Stimulated activated CD8-positive, alpha-beta memory T cell treated with anti-CD3 and anti-CD28 coated beads, Interleukin-4, amount 100 ng/mL, for 4 hours (primary cell): ENCODE results near the gene MNX1.

Source experiments
- DNase-seq, 2 donors: peaks; one replicate each; pipeline ENCODE4 v3.0.0-alpha.2; 2020; ENCODE audit warnings: low read depth in 2 of 2, low spot score in 1 of 2

Gene MNX1

DNA sequence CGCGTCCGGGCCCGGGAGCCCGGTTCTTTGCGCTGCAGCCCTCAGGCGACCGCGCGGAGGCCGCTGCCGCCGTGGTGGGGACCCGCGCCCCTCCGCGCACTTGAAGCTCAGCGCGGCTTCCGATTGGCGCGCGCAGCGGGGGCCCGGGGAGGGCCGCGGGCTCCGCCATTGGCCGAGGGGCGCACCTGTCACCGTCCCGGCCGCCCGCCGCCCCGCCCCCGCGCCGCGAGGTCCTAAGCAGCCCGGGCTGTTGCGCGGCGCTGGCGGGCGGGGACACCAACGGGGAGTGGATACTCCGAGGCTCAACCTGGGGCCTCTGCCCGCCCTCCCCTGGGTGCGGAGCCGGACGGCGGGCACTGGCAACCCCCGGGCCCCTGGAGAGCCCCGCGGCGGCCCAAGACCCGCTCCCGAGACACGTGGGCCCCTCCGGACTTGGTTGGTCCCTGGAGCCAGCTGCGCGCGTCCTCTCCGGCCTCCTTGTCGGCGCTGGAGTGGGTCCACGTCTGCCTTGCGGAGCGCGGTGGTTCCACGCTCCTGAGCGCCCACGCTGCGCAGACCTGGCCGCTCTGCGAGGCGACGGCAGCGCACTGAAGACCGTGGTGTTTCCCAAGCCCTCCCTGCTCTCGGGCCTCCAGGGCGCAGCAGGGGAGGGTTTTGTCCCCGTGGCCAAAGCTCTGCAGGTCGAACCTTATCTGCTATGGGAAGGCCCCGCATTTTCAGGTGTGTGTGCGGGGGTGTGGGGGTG is at the start of gene MNX1:
MNX1 (minus strand) TSS at position 76 of the 745 bp plus-strand sequence. CDS start 313 bp downstream, outside the sequence.
- no peak for DNase-seq

DNA sequence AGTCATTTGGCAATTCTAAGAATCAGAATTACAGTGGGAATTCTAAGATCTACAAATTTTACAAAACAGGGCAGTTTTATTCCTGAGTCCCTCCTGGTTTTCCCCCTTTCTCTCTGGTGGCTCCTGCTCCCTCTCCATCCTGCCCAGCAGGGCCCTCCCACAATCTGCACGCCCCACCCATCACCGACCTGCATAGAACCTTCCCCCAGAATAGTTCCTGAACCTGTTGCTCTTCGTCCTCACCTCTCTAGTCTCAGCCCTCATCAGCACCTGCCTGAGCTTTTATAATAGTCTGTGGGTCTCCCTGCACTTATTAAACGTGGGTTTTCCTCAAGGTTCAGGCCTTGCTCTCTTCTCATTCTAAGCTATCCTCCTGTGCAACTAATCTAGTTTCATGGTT is 49.1 kb upstream of the MNX1 start:
- DNase-seq = no peak

DNA sequence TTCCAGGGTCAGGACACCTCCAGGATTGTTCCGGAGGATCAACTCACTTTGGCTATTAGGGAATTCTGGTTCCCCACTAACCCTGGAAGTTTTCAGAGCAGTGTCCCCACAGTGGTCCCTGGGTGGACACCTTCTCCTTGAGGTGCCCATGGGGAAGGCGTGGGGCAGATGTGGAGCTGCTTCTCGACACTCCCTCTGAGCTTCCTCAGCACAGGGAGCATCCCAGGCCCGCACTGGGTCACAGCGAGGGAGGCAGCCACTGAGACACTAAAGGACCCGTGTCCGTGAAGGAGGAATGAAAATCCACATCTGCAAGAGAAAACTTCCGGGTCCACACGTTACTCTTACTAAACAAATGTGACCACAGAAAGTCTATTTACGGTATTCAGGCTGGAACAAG is 48.2 kb upstream of the MNX1 start:
- DNase-seq = no peak

DNA sequence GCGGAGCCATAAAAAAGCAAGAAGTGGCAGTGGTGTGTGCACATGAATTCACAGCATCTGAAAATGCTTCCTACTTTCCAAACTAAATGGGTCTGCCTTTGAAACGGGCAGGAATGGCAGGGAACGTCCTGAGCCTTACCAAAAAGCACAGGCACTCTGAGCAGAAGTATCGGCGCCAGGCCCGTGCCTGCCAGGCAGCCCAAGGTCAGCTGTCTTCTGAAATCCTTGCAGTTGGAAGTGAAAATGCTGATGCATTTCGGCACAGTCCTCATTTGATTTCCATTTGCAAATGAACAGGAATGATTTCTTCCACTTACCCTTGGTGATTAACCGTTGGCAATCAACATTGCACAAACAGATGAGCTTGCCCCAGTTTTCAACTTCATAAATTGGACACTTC is 47.6 kb upstream of the MNX1 start:
- DNase-seq = no peak

DNA sequence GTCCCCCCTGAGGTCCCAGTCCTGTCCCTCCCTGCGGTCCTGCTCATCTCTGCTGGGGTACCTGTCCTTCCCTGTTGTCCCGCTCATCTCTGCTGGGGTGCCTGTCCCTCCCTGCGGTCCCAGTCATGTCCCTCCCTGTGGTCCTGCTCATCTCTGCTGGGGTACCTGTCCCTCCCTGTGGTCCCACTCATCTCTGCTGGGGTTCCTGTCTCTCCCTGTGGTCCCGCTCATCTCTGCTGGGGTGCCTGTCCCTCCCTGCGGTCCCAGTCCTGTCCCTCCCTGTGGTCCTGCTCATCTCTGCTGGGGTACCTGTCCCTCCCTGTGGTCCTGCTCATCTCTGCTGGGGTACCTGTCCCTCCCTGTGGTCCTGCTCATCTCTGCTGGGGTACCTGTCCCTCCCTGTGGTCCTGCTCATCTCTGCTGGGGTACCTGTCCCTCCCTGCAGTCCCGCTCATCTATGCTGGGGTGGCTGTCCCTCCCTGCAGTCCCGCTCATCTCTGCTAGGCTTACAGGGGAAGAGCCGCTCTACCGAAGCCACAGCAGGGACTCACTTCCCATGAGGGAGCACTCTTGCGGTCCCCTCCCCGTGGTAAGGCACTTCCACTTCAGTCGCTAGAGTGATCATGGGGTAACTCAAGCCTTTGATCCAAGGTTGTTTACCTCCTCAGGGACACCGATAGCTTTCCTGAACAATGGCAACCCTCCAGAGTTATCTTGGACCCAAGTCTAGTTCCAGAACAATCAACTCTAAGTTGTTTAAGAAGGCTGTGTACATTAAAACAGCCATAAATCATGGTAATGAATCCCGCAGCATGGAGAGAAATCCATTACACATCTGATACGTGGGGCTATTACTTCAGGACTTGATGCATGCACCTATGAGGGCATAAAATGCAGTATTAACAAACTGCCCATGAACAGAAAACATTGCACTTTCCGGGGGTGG is 46.8 kb upstream of the MNX1 start:
- DNase-seq = no peak

DNA sequence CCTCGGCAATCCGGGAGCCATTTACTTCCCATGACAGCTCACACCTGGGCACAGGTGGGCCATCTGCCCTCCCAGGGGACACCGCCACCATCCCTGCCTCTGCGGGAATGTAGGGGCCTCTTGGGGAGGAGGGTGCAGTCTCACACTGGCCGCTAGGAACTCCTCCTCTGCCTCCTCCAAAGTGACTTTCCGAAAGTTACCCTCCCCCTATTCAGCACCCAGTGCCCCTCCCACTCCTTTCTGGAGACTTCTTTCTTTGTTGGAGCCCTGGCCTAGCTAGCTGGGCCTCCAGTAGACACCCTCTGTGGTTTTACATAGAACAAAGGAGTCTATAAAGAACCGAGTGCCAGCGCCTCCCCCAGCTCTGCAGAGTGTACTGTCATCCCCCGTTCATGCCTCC is 45.8 kb upstream of the MNX1 start:
- DNase-seq = no peak

DNA sequence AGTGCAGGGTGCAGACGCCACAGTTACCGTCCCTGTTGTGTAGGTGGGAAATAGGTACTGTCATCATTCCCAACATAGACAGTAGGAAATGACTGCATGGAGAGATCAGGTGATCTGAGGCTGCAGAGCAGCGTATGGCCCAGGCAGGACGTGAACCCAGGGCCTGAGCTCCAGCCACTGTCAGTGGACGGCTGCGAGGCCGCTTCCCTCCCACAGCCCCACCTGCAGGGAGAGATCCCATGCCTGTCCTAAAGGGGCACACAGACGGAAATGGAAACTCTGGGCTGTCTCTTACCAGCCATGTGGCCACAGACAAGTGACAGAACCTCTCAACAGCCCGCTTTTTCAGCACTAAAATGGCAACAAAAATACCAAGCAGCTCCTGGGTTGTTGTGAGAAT is 44.5 kb upstream of the MNX1 start:
- no peak for DNase-seq

DNA sequence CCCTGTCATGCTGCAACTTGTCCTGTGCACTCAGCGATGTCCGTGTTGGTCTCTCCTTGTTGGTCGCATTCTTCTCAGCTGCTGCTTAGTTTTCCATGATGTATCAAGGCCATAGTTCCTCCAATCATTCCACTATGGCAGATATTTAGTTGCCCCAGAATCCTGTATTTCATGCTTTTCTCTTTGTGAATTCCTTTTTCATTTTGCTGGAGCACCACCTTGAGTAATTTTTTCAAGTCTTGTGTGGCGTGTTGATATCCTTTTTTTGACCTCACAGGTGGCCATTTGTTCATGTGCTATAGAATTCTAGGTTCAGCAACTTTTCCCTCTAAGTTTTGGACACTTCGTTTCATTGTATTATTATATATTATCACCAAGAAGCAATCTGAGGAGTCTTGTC is 42.7 kb upstream of the MNX1 start:
- DNase-seq = no peak

DNA sequence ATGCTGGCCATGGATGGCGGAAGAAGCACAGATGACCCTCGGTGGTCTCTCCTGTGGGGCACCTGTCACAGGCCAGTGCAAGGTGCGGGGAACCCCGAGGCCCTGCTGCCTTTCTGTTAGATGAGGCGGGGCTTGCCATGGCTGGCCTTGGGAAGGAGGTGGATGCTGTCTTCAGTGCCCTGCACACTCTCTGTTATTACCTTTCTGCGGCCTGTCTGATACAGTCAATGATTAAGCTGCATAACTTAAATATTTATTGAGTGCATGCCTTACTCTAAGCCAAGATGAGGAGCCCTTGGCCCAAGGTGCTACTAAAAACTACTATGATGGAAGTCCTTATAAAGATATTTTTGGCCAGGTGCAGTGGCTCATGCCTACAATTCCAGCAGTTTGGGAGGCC is 36.7 kb upstream of the MNX1 start:
- no peak for DNase-seq

DNA sequence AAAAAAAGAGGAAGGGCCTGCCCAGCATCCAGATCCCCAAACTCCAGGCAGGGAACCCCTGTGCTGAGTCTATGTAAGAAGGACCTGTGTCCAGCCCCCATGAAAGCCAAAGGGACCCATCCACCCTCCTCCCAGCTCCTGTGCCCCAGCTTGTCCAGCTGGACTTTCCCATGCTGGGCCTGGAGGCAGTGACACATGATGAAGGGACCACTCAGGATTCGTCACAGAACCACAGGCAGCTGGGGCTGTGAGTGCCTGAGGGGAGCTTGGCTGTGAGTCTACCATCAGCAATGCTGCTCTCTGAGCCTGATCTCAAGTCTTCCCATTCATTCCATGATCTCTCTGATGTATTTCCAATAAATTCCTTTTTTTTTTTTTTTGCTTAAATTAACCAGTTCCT is 36.2 kb upstream of the MNX1 start:
- DNase-seq = no peak

DNA sequence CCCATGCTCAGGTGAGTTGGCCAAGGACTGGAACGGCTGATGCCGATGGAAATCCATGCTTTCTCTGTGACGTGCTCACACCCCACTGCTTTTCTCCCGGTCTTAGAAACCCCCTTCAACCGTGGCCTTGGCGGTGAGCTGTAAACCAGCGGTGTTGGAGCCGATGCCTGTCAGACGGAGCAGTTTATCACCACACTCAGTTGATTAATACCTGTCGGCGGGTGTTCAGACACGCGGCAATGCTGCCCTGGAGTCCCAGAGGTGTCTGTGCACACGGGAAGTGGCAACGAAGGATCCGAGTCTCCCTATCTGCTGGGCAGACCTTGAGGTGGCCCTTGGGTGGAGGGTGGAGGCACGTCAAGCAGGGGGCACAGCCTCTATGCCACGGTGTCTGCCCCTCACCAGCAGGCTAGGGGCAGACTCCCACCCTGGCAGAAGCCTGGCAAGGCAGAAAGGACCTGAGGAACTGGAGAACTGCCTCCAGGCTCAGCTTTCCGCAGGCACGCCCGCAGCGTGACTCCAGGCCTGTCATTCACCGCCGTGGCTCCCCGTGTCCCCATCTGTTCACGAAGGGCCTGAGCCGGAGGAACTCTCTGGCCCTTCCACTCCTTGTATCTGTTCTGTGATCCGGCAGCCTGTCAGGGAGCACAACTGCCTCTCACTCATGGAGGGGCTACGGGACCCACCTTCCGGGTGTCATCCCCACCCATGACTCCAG is 34.6 kb upstream of the MNX1 start:
- no peak for DNase-seq

DNA sequence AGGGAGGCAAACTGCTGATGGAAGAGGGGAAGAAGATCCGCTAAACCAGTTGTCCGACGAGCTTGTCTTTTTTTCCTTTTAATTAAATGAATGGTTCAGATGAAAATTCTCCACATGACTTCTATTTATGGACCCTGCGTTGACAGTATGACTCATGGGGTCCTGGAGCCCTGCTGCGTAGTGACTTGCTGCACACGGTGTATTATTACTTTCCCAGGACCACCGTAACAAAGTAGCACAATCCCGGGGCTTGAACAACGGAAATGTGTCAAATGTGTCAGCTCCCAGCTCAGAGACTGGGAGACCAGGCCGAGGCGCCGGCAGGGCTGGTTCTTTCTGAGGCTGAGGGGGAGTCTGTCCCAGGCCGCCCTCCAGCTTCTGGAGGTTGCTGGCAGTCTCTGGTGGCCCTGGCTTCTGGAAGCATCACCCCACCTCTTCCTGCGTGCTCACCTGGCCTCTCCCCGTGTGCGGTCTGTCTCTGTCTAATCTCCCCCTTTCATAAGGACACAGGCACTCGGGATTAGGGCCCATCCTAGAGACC is 33.8 kb upstream of the MNX1 start:
- no peak for DNase-seq

DNA sequence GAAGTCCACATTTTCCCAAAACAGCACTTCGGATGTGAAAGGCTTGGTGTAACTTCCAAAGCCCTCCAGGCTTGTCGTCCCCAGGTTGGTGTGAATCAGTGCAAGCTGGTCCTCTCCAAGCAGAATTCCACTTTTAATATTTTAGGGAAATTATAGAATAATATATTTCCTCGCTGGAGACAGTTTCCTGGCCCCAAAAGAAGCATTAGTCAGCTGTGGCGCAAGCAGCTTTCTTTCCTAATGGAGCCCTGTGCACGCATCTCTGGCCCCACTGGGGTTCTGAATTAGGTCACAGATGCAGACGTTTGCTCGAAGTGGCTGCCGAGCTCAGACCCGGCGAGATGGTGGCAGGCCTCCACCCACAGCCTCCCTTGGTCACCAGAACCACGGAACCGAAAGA is 33.3 kb upstream of the MNX1 start:
- DNase-seq = no peak

DNA sequence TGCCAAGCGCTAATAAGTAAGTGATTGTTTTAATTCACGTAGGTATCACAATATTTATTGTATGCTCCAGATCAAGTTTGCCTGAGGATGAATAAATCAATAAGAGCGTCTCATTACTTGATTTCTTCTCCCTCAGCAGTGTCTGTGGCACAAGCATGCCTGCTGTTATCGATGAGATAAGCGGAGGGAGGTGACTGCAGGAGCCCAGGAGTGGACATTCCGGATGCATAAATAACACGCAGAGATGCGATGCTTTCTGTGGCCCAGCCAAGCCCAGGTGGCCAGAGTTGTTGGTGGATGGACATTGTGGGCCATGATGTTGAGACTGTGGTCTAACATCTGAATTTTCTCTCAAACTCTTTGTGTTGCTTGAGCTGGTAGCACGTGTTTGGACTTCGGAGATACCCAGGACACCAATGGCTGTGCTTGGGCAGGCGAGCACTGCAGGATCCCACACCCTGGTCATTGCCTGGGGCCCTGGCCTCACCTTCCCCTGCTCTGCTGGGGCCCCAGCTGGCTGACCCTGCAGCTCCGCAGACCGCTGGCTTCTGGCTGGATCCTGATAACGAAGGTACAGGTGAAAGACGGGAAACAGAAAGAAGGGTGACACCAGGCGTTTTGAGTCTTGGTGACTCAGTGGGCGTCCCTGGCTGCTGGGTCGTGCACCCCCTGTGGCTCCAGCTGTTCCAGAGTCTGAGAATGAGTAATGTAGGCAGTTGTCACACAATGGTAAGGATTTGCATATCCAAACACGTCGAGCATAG is 31.2 kb upstream of the MNX1 start:
- DNase-seq = no peak

DNA sequence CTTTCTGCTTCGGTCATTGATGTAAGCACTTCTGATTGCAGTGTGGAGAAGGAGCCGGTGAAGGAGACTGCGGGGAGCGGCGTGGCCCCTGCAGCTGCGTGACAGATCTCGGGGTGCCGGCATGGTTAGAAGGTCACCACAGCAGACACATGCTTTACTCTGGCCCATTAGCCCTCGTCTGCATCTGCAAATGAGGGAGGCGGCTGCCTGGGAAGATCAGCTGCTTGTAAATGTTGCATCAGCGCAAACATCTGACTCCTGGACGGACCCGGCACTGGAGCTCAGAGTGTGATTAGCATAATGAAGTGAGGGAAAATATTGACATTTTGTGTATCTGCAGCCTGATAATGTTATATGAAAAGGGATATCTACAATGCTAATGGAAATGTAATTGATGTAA is 30.5 kb upstream of the MNX1 start:
- DNase-seq = no peak

DNA sequence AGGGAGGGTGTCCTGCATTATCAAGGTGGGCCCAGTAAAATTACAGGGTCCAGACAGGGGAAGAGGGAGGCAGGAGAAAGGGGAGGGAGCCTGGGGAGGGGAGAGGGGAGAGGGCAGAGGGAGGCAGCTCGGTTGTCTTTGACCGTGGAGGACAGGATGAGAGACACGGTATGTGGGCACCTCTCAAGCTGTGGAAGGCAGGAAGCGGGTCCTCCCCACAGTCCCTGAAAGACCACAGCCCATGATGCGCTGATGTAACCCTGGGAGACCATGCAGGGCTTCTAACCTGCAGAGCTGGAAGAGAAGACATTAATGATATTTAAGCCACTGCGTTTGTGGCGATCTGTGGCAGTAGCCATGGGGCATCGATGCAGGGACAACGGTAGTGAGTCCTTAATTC is 27.2 kb upstream of the MNX1 start:
- DNase-seq = no peak

DNA sequence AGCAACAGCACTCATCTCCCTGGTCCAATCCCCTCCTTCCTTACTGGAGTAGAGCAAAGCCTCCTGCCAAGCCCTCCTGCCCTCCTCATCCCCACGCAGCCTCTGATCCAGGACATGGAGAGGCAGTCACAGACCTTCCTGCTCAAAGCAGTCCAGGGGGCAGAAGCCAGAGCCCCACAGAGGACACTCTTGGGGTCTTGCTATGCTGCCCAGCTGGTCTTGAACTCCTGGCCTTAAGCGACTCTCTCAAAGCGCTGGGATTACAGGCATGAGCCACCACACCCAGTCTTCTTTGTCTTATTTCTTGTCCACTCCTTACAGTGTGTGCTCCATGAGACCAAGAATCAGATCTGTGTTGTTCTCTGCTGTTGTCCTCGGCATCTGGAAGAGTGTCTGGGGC is 26.6 kb upstream of the MNX1 start:
- DNase-seq = no peak

DNA sequence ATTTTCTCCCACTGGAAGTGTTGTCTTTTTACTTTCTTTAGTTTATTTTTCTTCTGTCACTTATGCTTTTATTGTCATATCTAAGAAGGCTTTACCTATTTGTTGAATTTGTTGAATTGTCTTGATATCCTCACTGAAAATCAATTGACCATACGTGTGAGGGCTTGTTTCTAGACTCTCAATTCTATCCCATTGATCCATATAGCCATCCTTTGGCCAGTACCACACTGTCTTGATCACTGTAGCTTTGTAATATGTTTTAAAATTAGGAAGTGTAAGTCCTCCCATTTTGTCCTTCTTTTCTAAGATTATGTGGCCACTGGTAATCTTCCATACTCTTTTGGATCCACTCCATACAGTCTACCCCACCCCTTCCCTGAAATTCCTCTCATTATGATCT is 25.5 kb upstream of the MNX1 start:
- DNase-seq = no peak

DNA sequence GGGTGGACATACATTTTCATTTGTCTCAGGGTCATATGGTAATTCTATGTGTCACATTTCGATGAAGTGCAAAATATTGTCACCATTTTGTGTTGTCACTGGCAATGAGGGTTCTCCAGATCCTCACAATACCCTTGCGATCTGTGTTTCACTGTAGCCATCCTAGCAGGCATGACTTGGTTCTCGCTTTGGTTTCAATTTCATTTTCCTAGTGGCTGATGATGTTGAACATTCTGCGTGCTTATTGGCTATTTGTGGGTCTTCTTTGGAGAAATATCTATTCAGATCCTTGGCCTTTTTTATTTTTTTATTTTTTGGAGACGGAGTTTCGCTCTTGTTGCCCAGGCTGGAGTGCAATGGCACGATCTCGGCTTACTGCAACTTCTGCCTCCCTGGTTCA is 24.8 kb upstream of the MNX1 start:
- DNase-seq = no peak

DNA sequence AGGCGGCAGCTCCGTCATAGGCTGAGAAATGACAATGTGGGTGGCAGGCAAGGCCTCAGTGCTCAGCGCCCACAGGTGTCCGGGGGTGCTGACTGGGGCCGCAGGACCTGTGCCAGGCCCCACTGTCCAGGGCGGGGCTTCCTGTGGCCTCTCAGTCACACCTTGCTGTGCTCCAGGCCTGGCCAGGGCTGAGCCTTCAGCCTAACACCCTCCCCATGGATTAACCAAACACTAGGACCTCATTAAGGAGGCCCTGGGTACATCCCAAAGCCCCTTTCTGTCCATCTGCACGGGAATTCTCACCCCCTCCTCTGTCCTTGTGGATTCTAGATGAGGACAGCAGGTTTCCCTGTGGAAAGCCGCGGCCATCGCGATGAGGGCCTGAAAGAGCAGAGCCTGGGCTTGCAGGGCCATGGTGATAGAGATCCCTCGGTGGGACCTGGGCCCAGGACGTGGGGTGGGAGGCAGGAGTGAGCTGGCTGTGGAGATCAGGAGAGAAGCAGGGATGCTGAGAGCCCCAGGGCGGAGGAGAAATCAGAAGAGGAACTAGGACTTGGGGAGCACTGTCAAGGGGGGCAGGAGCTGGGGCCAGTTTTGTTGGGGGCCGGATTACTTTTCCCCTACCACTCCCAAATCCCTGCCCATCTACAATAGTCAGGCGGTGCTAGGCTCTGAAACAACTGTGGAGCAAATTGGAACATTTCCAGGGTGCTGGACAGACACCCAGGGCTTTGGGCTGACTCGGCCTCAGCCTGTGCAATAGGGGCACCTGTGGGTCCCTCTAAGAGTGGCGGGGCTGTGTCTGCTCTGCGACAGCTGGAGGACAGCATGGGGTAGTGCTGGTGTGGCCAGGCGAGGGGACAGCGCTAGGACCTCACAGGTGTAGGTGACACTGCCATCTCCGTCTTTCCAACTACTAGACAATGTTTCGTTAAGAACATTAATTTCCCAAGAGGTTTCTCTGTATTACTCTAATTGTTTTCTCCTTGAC is 23.3 kb upstream of the MNX1 start:
- DNase-seq = no peak
